Immature natural killer cell (primary cell): ENCODE results near the gene LGR6. TPM values are rescaled to one million over a fixed set of nuclear protein-coding genes. Genes with fewer than 3 reads are reported as not detected.
"Not testable (repeated sequence)": the region's sequence is repeated elsewhere in the genome, so short reads cannot be mapped to it uniquely, and the experiment has no call there.

Experiments
- DNase-seq, 3 donors: peaks; one replicate each; pipeline ENCODE4 v3.0.0; 2022; ENCODE audit warnings: mixed read lengths in 1 of 3
- H3K27ac Mint-ChIP-seq, 6 donors: one replicate each; pipeline ENCODE4 v1.8.0; 2020; ENCODE audit warnings: mixed read lengths in 6 of 6, mild to moderate bottlenecking in 5 of 6, inconsistent platforms in 4 of 6, moderate library complexity in 3 of 6
- H3K27me3 Mint-ChIP-seq, 3 donors: one replicate each; pipeline ENCODE4 v1.8.0; 2020 to 2021; ENCODE audit warnings: low read depth in 3 of 3, mild to moderate bottlenecking in 3 of 3, mixed read lengths in 3 of 3, moderate library complexity in 3 of 3, inconsistent platforms in 1 of 3
- H3K36me3 Mint-ChIP-seq, 3 donors: one replicate each; pipeline ENCODE4 v1.8.0; 2020; ENCODE audit warnings: mixed read lengths in 3 of 3, inconsistent platforms in 2 of 3, mild to moderate bottlenecking in 2 of 3
- H3K4me1 Mint-ChIP-seq, 2 donors: one replicate each; pipeline ENCODE4 v1.8.0; 2020; ENCODE audit warnings: inconsistent platforms in 2 of 2, mild to moderate bottlenecking in 2 of 2, mixed read lengths in 2 of 2, moderate library complexity in 1 of 2
- H3K4me3 Mint-ChIP-seq, 5 donors: one replicate each; pipeline ENCODE4 v1.8.0; 2020; ENCODE audit warnings: mild to moderate bottlenecking in 5 of 5, mixed read lengths in 5 of 5, inconsistent platforms in 3 of 5, moderate library complexity in 3 of 5
- H3K9me3 Mint-ChIP-seq, 6 donors: one replicate each; pipeline ENCODE4 v1.8.0; 2020; ENCODE audit warnings: mild to moderate bottlenecking in 6 of 6, mixed read lengths in 6 of 6, inconsistent platforms in 4 of 6, moderate library complexity in 3 of 6
- polyA plus RNA-seq, 3 donors: library from polyadenylated mRNA; unstranded; fragments of 300-500 nt; fragmentation: Illumina TruSeq; gene quantifications; one replicate each; pipeline ENCODE4 v1.2.3, GENCODE V29; 2021

LGR6 gene, protein sequence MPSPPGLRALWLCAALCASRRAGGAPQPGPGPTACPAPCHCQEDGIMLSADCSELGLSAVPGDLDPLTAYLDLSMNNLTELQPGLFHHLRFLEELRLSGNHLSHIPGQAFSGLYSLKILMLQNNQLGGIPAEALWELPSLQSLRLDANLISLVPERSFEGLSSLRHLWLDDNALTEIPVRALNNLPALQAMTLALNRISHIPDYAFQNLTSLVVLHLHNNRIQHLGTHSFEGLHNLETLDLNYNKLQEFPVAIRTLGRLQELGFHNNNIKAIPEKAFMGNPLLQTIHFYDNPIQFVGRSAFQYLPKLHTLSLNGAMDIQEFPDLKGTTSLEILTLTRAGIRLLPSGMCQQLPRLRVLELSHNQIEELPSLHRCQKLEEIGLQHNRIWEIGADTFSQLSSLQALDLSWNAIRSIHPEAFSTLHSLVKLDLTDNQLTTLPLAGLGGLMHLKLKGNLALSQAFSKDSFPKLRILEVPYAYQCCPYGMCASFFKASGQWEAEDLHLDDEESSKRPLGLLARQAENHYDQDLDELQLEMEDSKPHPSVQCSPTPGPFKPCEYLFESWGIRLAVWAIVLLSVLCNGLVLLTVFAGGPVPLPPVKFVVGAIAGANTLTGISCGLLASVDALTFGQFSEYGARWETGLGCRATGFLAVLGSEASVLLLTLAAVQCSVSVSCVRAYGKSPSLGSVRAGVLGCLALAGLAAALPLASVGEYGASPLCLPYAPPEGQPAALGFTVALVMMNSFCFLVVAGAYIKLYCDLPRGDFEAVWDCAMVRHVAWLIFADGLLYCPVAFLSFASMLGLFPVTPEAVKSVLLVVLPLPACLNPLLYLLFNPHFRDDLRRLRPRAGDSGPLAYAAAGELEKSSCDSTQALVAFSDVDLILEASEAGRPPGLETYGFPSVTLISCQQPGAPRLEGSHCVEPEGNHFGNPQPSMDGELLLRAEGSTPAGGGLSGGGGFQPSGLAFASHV
- 10 to 100 TPM; 10.9 to 26.8 (median 21.1) TPM for polyA plus RNA-seq

GRCh38 chr1:202193614-202194327 is at the start of gene LGR6:
Gene LGR6, plus strand, starts transcription at chr1:202193799. Its CDS starts 191 bp downstream, at chr1:202193990.
- peaks cover 6 to 52% of the 10 kb centered on the region in 2 donors for H3K4me1 Mint-ChIP-seq
- H3K27me3 Mint-ChIP-seq: peaks cover 8 to 19% (median 18%) of the 10 kb centered on the region in 3 donors
- peaks cover 0 to 5% (median 3%) of the 10 kb centered on the region in 3 donors for H3K36me3 Mint-ChIP-seq
- H3K4me3 Mint-ChIP-seq: peak within 1 kb of the TSS; percentile 71 to 97 (median 84)
- H3K9me3 Mint-ChIP-seq: peaks cover 0 to 1% (median 0%) of the 10 kb centered on the region in 6 donors
- H3K27ac Mint-ChIP-seq: peak within 1 kb of the TSS in 5 of 6 donors; percentile 35 to 97 (median 77)
- DNase-seq: peak in 2 of 3 donors; percentile 36 to 43

GRCh38 chr1:202144402-202145067 is 49.1 kb upstream of the LGR6 start, which contains the start of gene ARL8A:
Gene ARL8A, minus strand, starts transcription at chr1:202144737. Its CDS starts 165 bp downstream, at chr1:202144572.
- no peaks in the 10 kb centered on the region for H3K9me3 Mint-ChIP-seq
- H3K36me3 Mint-ChIP-seq: peaks cover 3 to 11% (median 10%) of the 10 kb centered on the region in 3 donors
- peak within 1 kb of the TSS; percentile 90 to 98 (median 96) for H3K4me3 Mint-ChIP-seq
- DNase-seq: peak; percentile 67 to 70 (median 68)
- H3K4me1 Mint-ChIP-seq: peaks cover 39 to 51% of the 10 kb centered on the region in 2 donors
- peaks cover 3 to 6% (median 6%) of the 10 kb centered on the region in 3 donors for H3K27me3 Mint-ChIP-seq
- H3K27ac Mint-ChIP-seq: peak within 1 kb of the TSS; percentile 91 to 98 (median 96)

DNA sequence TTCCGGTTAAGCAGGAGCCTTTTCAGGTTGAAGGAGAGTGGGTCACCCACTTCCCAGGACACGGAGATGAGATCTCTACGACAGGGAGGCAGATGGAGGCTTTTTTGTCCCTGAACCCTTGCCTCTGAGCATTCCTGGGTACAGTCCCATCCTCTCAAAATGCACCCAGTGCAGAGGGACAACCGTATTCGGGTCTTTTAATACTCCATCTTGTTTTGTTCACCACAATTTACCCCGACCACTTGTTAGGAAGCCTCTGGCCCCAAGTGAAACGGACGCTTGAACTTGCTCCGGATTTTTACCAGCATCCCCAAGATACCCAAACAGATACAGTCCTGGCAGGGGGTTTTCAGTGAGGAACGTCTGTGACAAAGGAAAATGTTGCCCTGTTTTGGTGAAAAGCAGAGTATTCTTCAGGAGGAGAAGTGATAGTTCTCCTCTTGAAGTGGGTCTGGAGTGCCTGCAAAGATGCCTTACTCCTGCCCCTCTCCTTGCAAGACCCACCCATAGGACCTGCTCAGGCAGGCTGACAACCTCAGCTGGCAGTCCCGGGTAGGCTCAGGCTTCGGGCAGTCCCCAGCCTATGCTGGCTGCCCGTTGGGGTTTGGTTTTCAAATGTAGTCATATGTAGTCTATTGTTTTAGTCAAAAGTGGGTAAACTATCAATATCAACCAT is 48.4 kb upstream of the LGR6 start:
- no peaks in the 10 kb centered on the region for H3K9me3 Mint-ChIP-seq
- peak overlapping the region; percentile 87 to 93 (median 89) for H3K4me3 Mint-ChIP-seq
- H3K36me3 Mint-ChIP-seq: peaks cover 3 to 14% (median 12%) of the 10 kb centered on the region in 3 donors
- peak in 1 of 3 donors; percentile 19 for DNase-seq
- peaks cover 3 to 6% (median 6%) of the 10 kb centered on the region in 3 donors for H3K27me3 Mint-ChIP-seq
- H3K4me1 Mint-ChIP-seq: peaks cover 37 to 50% of the 10 kb centered on the region in 2 donors
- peak overlapping the region; percentile 88 to 97 (median 92) for H3K27ac Mint-ChIP-seq

DNA sequence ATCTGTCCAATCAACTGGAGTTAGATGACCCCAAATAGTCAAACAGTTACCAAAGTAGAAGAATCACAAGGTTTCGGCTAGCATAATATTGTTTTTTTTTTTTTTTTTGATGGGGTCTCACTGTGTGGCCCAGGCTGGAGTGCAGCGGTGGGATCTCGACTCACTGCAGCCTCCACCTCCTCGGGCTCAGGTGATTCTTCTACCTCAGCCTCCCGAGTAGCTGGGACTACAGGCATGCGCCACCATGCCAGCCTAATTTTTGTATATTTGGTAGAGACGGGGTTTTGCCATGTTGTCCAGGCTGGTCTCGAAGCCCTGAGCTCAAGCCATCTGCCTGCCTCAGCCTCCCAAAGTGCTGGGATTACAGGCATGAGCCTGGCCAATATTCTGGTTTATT is 47.9 kb upstream of the LGR6 start:
- peak overlapping the region; percentile 88 to 97 (median 92) for H3K27ac Mint-ChIP-seq
- peaks cover 6 to 18% (median 15%) of the 10 kb centered on the region in 3 donors for H3K36me3 Mint-ChIP-seq
- not testable (repeated sequence) for DNase-seq, H3K9me3 Mint-ChIP-seq, H3K27me3 Mint-ChIP-seq
- peaks cover 32 to 45% of the 10 kb centered on the region in 2 donors for H3K4me1 Mint-ChIP-seq
- H3K4me3 Mint-ChIP-seq: peak overlapping the region; percentile 87 to 93 (median 89)

GRCh38 chr1:202146279-202146678 is 47.3 kb upstream of the LGR6 start:
- H3K27me3 Mint-ChIP-seq: peaks cover 6% of the 10 kb centered on the region in 3 donors
- peak overlapping the region in 3 of 5 donors; percentile 88 to 93 (median 90) for H3K4me3 Mint-ChIP-seq
- H3K9me3 Mint-ChIP-seq: no peaks in the 10 kb centered on the region
- DNase-seq: no peak
- H3K36me3 Mint-ChIP-seq: peaks cover 10 to 23% (median 20%) of the 10 kb centered on the region in 3 donors
- H3K27ac Mint-ChIP-seq: peak overlapping the region in 3 of 6 donors; percentile 55 to 67 (median 60)
- peaks cover 29 to 39% of the 10 kb centered on the region in 2 donors for H3K4me1 Mint-ChIP-seq

- H3K9me3 Mint-ChIP-seq: no peaks in the 10 kb centered on the region
- peaks cover 26 to 33% of the 10 kb centered on the region in 2 donors for H3K4me1 Mint-ChIP-seq
- H3K27ac Mint-ChIP-seq: no peak overlapping the region
- H3K27me3 Mint-ChIP-seq: peaks cover 6% of the 10 kb centered on the region in 3 donors
- H3K4me3 Mint-ChIP-seq: no peak overlapping the region
- DNase-seq: no peak
- H3K36me3 Mint-ChIP-seq: peaks cover 11 to 25% (median 20%) of the 10 kb centered on the region in 3 donors
Observed at GRCh38 chr1:202146993-202147392, 46.6 kb upstream of the LGR6 start.

GRCh38 chr1:202148391-202148790 is 45.2 kb upstream of the LGR6 start:
- peaks cover 12 to 19% of the 10 kb centered on the region in 2 donors for H3K4me1 Mint-ChIP-seq
- peak overlapping the region in 2 of 6 donors; percentile 12 to 72 for H3K27ac Mint-ChIP-seq
- H3K27me3 Mint-ChIP-seq: peaks cover 6 to 9% (median 6%) of the 10 kb centered on the region in 3 donors
- no peak for DNase-seq
- no peaks in the 10 kb centered on the region for H3K9me3 Mint-ChIP-seq
- no peak overlapping the region for H3K4me3 Mint-ChIP-seq
- H3K36me3 Mint-ChIP-seq: peaks cover 11 to 34% (median 24%) of the 10 kb centered on the region in 3 donors

DNA sequence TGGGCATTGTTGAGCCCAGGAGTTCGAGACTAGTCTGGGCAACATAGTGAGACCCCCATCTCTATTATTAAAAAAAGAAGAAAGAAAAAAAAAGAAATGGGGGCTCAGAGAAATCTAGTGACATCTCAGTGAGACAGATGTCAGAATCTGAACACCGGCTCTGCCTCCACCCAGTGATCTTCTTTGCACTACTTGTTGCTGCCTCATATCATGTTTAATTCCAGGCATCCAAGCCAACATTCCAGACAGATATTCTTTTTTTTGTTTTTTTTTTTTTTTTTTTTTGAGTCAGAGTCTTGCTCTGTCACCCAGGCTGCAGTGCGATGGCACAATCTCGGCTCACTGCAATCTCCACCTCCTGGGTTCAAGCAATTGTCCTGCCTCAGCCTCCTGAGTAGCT is 44.0 kb upstream of the LGR6 start:
- H3K27ac Mint-ChIP-seq: peak overlapping the region in 3 of 6 donors; percentile 13 to 60 (median 17)
- H3K36me3 Mint-ChIP-seq: peaks cover 12 to 39% (median 28%) of the 10 kb centered on the region in 3 donors
- no peaks in the 10 kb centered on the region for H3K9me3 Mint-ChIP-seq
- H3K27me3 Mint-ChIP-seq: peaks cover 6 to 9% (median 6%) of the 10 kb centered on the region in 3 donors
- peaks cover 11 to 16% of the 10 kb centered on the region in 2 donors for H3K4me1 Mint-ChIP-seq
- no peak for DNase-seq
- H3K4me3 Mint-ChIP-seq: no peak overlapping the region

GRCh38 chr1:202150187-202150586 is 43.4 kb upstream of the LGR6 start:
- DNase-seq: no peak
- H3K9me3 Mint-ChIP-seq: no peaks in the 10 kb centered on the region
- peaks cover 17 to 45% (median 34%) of the 10 kb centered on the region in 3 donors for H3K36me3 Mint-ChIP-seq
- H3K4me3 Mint-ChIP-seq: no peak overlapping the region
- H3K27ac Mint-ChIP-seq: peak overlapping the region in 3 of 6 donors; percentile 17 to 65 (median 58)
- H3K4me1 Mint-ChIP-seq: peaks cover 15 to 19% of the 10 kb centered on the region in 2 donors
- H3K27me3 Mint-ChIP-seq: peaks cover 2 to 5% (median 5%) of the 10 kb centered on the region in 3 donors

- H3K27me3 Mint-ChIP-seq: peaks cover 0 to 4% (median 4%) of the 10 kb centered on the region in 3 donors
- peaks cover 17 to 49% (median 37%) of the 10 kb centered on the region in 3 donors for H3K36me3 Mint-ChIP-seq
- no peak for DNase-seq
- peaks cover 13 to 19% of the 10 kb centered on the region in 2 donors for H3K4me1 Mint-ChIP-seq
- H3K4me3 Mint-ChIP-seq: no peak overlapping the region
- H3K27ac Mint-ChIP-seq: peak overlapping the region; percentile 17 to 69 (median 40)
- H3K9me3 Mint-ChIP-seq: no peaks in the 10 kb centered on the region
Observed at GRCh38 chr1:202150602-202151001, 43.0 kb upstream of the LGR6 start.

GRCh38 chr1:202151045-202151444 is 42.6 kb upstream of the LGR6 start:
- Mint-ChIP-seq H3K27ac (peak overlapping the region; percentile 0 to 69 (median 40)), H3K27me3 (peaks cover 0 to 4% (median 4%) of the 10 kb centered on the region in 3 donors), H3K36me3 (peaks cover 19 to 52% (median 41%) of the 10 kb centered on the region in 3 donors), H3K9me3 (no peaks in the 10 kb centered on the region), H3K4me1 (peaks cover 15 to 19% of the 10 kb centered on the region in 2 donors), H3K4me3 (no peak overlapping the region)
- DNase-seq: no peak

GRCh38 chr1:202152399-202152798 is 41.2 kb upstream of the LGR6 start:
- H3K4me1 Mint-ChIP-seq: peaks cover 22 to 23% of the 10 kb centered on the region in 2 donors
- H3K4me3 Mint-ChIP-seq: no peak overlapping the region
- peaks cover 23 to 57% (median 44%) of the 10 kb centered on the region in 3 donors for H3K36me3 Mint-ChIP-seq
- H3K27ac Mint-ChIP-seq: peak overlapping the region in 1 of 6 donors; percentile 7
- no peak for DNase-seq
- no peaks in the 10 kb centered on the region for H3K9me3 Mint-ChIP-seq
- peaks cover 1 to 4% (median 4%) of the 10 kb centered on the region in 3 donors for H3K27me3 Mint-ChIP-seq
